Stomach (tissue), 4 donors: ENCODE measurements around the gene PSKH1.

Experiments
- POLR2A ChIP-seq, 4 donors: fragments of 450-650 bp; IDR thresholded peaks; one replicate each; pipeline ENCODE4 v1.6.1; 2016; ENCODE audit warnings: antibody characterized with exemption in 4 of 4, control low read depth in 2 of 4, mild to moderate bottlenecking in 1 of 4, moderate library complexity in 1 of 4
- TF ChIP-seq, protein P1 (sequence below), 7 experiments: fragments of 450-650 bp in 4 of 7; fragments of 200-600 bp in 3 of 7; sonication (generic) in 3 of 7; IDR thresholded peaks; one replicate each; pipeline ENCODE4 v1.5.1; 2016 to 2019; ENCODE audit warnings: antibody characterized with exemption in 7 of 7, control low read depth in 2 of 7, mild to moderate bottlenecking in 1 of 7

DNA sequence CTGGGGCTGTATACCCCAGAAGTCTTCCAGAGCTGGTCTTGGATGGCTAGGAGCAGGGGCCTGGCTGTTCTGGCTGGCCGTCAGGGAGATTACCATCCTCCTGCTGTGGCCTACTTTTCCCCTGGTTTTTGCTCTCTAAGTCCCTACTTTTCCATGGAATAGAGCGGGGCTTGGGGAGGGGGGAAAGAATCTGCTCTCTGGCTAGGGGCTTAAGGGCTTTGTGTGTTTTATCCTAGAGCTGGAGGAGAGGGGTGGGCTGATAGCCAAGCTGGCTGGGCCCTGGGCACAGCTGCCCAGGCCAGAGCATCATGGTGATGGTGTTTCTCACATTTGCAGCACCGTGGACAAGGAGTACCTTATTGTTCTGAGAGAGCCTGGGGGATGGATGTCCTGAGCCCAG lies 4.7 kb upstream of the PSKH1 start:
- TF ChIP-seq, protein P1, sequence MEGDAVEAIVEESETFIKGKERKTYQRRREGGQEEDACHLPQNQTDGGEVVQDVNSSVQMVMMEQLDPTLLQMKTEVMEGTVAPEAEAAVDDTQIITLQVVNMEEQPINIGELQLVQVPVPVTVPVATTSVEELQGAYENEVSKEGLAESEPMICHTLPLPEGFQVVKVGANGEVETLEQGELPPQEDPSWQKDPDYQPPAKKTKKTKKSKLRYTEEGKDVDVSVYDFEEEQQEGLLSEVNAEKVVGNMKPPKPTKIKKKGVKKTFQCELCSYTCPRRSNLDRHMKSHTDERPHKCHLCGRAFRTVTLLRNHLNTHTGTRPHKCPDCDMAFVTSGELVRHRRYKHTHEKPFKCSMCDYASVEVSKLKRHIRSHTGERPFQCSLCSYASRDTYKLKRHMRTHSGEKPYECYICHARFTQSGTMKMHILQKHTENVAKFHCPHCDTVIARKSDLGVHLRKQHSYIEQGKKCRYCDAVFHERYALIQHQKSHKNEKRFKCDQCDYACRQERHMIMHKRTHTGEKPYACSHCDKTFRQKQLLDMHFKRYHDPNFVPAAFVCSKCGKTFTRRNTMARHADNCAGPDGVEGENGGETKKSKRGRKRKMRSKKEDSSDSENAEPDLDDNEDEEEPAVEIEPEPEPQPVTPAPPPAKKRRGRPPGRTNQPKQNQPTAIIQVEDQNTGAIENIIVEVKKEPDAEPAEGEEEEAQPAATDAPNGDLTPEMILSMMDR (IDR thresholded peaks at IDR 0.05) = no peak
- no peak for TF ChIP-seq POLR2A (IDR thresholded peaks at IDR 0.05)
